ENCODE measurements around the gene ZNF407. TPM values are rescaled to one million over a fixed set of nuclear protein-coding genes. Genes with fewer than 3 reads are reported as not detected.

ZNF407 gene
- total and polyA plus RNA-seq, 2 experiments from 2014 or later = 2.1 to 10.4 TPM

- TF ChIP-seq ZNF462 (CRISPR knock-in tag; IDR thresholded peaks at IDR 0.05) (no peak), NANOG (IDR thresholded peaks at IDR 0.05; ENCODE audit: borderline replicate concordance) (no peak)
Measured at GRCh38 chr18:74994502-74995418, 397.1 kb downstream of the ZNF407 start (continued).

GRCh38 chr18:74995419-74995736 lies 397.7 kb downstream of the ZNF407 start:
- H3K4me3 Mint-ChIP-seq = no peak overlapping the region
- no peak overlapping the region for H3K4me3 ChIP-seq
- H3K79me2 ChIP-seq (replicated peaks; ENCODE audit: insufficient read depth) = no peaks in the 10 kb centered on the region
- DNase-seq (ENCODE audit: low spot score) = no peak
- no peak overlapping the region for H3K27ac ChIP-seq (ENCODE audit: low read depth)
- H3K9me3 Mint-ChIP-seq = no peaks in the 10 kb centered on the region
- H3F3A ChIP-seq (replicated peaks; ENCODE audit: low read depth) = no peaks in the 10 kb centered on the region
- H3K4me2 ChIP-seq = no peak overlapping the region
- no peaks in the 10 kb centered on the region for H3K36me3 Mint-ChIP-seq (ENCODE audit: low read depth)
- ATAC-seq = no peak
- no peaks in the 10 kb centered on the region for H4K20me1 ChIP-seq (replicated peaks; ENCODE audit: insufficient read depth)
- TF ChIP-seq STAT1 (IDR thresholded peaks at IDR 0.05; ENCODE audit: unreplicated experiment) (no peak), ZNF114 (CRISPR knock-in tag; IDR thresholded peaks at IDR 0.05) (no peak), NANOG (IDR thresholded peaks at IDR 0.05; ENCODE audit: borderline replicate concordance) (no peak), EZH2 (IDR thresholded peaks at IDR 0.05; ENCODE audit: low read depth, unreplicated experiment) (no peak), ZNF331 (CRISPR knock-in tag; IDR thresholded peaks at IDR 0.05; ENCODE audit: low read depth) (no peak), ZNF462 (CRISPR knock-in tag; IDR thresholded peaks at IDR 0.05) (no peak), CREB1 (CRISPR knock-in tag; IDR thresholded peaks at IDR 0.05; ENCODE audit: low read depth) (no peak)
- no peaks in the 10 kb centered on the region for H3K27me3 Mint-ChIP-seq (ENCODE audit: insufficient read depth, low read depth, poor library complexity)
- peaks cover 26% of the 10 kb centered on the region for H3K4me1 Mint-ChIP-seq
- peak overlapping the region; percentile 83; the same call in 1 of the 2 replicates for H3K27ac Mint-ChIP-seq
- H3K36me3 ChIP-seq (ENCODE audit: insufficient read depth) = no peaks in the 10 kb centered on the region
- H3K27me3 ChIP-seq (ENCODE audit: insufficient read depth) = no peaks in the 10 kb centered on the region
- H3K4me1 ChIP-seq (ENCODE audit: insufficient read depth) = peaks cover 11% of the 10 kb centered on the region; the same call in 1 of the 2 replicates
- H3K9me2 ChIP-seq (ENCODE audit: insufficient read depth) = no peaks in the 10 kb centered on the region
- H2AFZ ChIP-seq = peak overlapping the region; percentile 26; the same call in 1 of the 2 replicates
